H9 (cell line): ENCODE measurements around the gene OSBPL8. TPM values are rescaled to one million over a fixed set of nuclear protein-coding genes. Genes with fewer than 3 reads are reported as not detected.

Source experiments
- DNase-seq: peaks from one replicate; pipeline ENCODE4 v3.0.0-alpha.2; 2017
- H2AFZ ChIP-seq: one replicate; pipeline ENCODE4 v1.6.1; 2013; ENCODE audit warnings: mild to moderate bottlenecking, low read length, control low read depth, moderate library complexity
- H2AK5ac ChIP-seq: 2 replicates; pipeline ENCODE4 v1.6.1; 2013; ENCODE audit warnings: low read length, control low read depth, mixed read lengths; ENCODE audit not compliant: insufficient read length
- H2BK120ac ChIP-seq: one replicate; pipeline ENCODE4 v1.6.1; 2013; ENCODE audit warnings: low read depth, mild to moderate bottlenecking, low read length, control low read depth, inconsistent platforms; ENCODE audit not compliant: poor library complexity, severe bottlenecking
- H2BK12ac ChIP-seq: 2 replicates; pipeline ENCODE4 v1.6.1; 2013; ENCODE audit warnings: low read length, control low read depth, mixed read lengths, low read depth; ENCODE audit not compliant: insufficient read length
- H2BK15ac ChIP-seq: 2 replicates; pipeline ENCODE4 v1.6.1; 2013; ENCODE audit warnings: low read depth, low read length, control low read depth
- H2BK20ac ChIP-seq: one replicate; pipeline ENCODE4 v1.6.1; 2013; ENCODE audit warnings: low read depth, mild to moderate bottlenecking, low read length, control low read depth, inconsistent platforms; ENCODE audit not compliant: poor library complexity, severe bottlenecking
- H2BK5ac ChIP-seq: 2 replicates; pipeline ENCODE4 v1.6.1; 2013; ENCODE audit warnings: low read length, control low read depth, mixed read lengths; ENCODE audit not compliant: insufficient read length
- H3K14ac ChIP-seq: 2 replicates; pipeline ENCODE4 v1.6.1; 2013; ENCODE audit warnings: low read length, control low read depth; ENCODE audit not compliant: insufficient read depth
- H3K18ac ChIP-seq: 2 replicates; pipeline ENCODE4 v1.6.1; 2013; ENCODE audit warnings: low read depth, mild to moderate bottlenecking, mixed read lengths, low read length, control low read depth; ENCODE audit not compliant: insufficient read length
- H3K23ac ChIP-seq: 2 replicates; pipeline ENCODE4 v1.6.1; 2013; ENCODE audit warnings: low read length, control low read depth, mixed read lengths, low read depth; ENCODE audit not compliant: insufficient read length
- H3K23me2 ChIP-seq: 2 replicates; pipeline ENCODE4 v1.6.1; 2013; ENCODE audit warnings: low read depth, mild to moderate bottlenecking, mixed read lengths, low read length, control low read depth; ENCODE audit not compliant: insufficient read length, poor library complexity, severe bottlenecking
- H3K27ac ChIP-seq: 2 replicates; pipeline ENCODE4 v1.5.1; 2013; ENCODE audit warnings: low read length, control low read depth, mixed read lengths, low read depth; ENCODE audit not compliant: insufficient read length
- H3K27me3 ChIP-seq: 2 replicates; pipeline ENCODE4 v1.6.1; 2013; ENCODE audit warnings: low read length, control low read depth, inconsistent platforms; ENCODE audit not compliant: insufficient read depth
- H3K4ac ChIP-seq: 2 replicates; pipeline ENCODE4 v1.6.1; 2013; ENCODE audit warnings: low read depth, mild to moderate bottlenecking, control low read depth, inconsistent platforms, low read length, moderate library complexity
- H3K4me1 ChIP-seq: 2 replicates; pipeline ENCODE4 v1.6.1; 2013; ENCODE audit warnings: low read length, control low read depth, inconsistent platforms; ENCODE audit not compliant: insufficient read depth
- H3K4me2 ChIP-seq: 2 replicates; pipeline ENCODE4 v1.6.1; 2013; ENCODE audit warnings: low read length, control low read depth, mixed read lengths; ENCODE audit not compliant: insufficient read length, insufficient read depth
- H3K56ac ChIP-seq: 2 replicates; pipeline ENCODE4 v1.6.1; 2013; ENCODE audit warnings: low read depth, mild to moderate bottlenecking, mixed read lengths, low read length, control low read depth; ENCODE audit not compliant: insufficient read length
- H3K79me1 ChIP-seq: 2 replicates; pipeline ENCODE4 v1.6.1; 2013; ENCODE audit warnings: low read depth, mild to moderate bottlenecking, moderate library complexity, low read length, control low read depth, inconsistent platforms; ENCODE audit not compliant: insufficient read depth, poor library complexity, severe bottlenecking
- H3K79me2 ChIP-seq: 2 replicates; pipeline ENCODE4 v1.6.1; 2013; ENCODE audit warnings: low read length, control low read depth, inconsistent platforms; ENCODE audit not compliant: insufficient read depth
- H3K9ac ChIP-seq: 2 replicates; pipeline ENCODE4 v1.6.1; 2013; ENCODE audit warnings: low read length, control low read depth, mixed read lengths; ENCODE audit not compliant: insufficient read length; ENCODE audit errors: extremely low read depth
- H3K9me3 ChIP-seq: one replicate; pipeline ENCODE4 v1.6.1; 2013; ENCODE audit warnings: low read depth, low read length, inconsistent platforms; ENCODE audit not compliant: control insufficient read depth
- H3T11ph ChIP-seq: one replicate; pipeline ENCODE4 v1.6.1; 2013; ENCODE audit warnings: mild to moderate bottlenecking, low read length, control low read depth, inconsistent platforms
- H4K20me1 ChIP-seq: one replicate; pipeline ENCODE4 v1.6.1; 2013; ENCODE audit not compliant: control insufficient read depth, insufficient read length, insufficient read depth
- H4K5ac ChIP-seq: 2 replicates; pipeline ENCODE4 v1.6.1; 2013; ENCODE audit warnings: low read depth, mild to moderate bottlenecking, mixed read lengths, low read length, control low read depth; ENCODE audit not compliant: insufficient read length
- H4K8ac ChIP-seq: replicated peaks from 2 replicates; pipeline ENCODE4 v1.6.1; 2013; ENCODE audit warnings: low read length, control low read depth, mixed read lengths, low read depth; ENCODE audit not compliant: insufficient read length
- H4K91ac ChIP-seq: 2 replicates; pipeline ENCODE4 v1.6.1; 2013; ENCODE audit warnings: low read depth, mild to moderate bottlenecking, moderate library complexity, mixed read lengths, low read length, control low read depth; ENCODE audit not compliant: insufficient read length
- H3K27ac Mint-ChIP-seq, 3 experiments: 2 replicates in 2 of 3; 3 replicates in 1 of 3; pipeline ENCODE4 v1.8.0; 2020 to 2021; ENCODE audit warnings: mixed read lengths in 3 of 3, mild to moderate bottlenecking in 1 of 3, moderate library complexity in 1 of 3
- H3K27me3 Mint-ChIP-seq: 2 replicates; pipeline ENCODE4 v1.8.0; 2021; ENCODE audit warnings: low read depth, mild to moderate bottlenecking, moderate library complexity, mixed read lengths
- H3K36me3 Mint-ChIP-seq, 3 experiments: 2 replicates in 2 of 3; 3 replicates in 1 of 3; pipeline ENCODE4 v1.8.0; 2020 to 2021; ENCODE audit warnings: low read depth in 3 of 3, mixed read lengths in 3 of 3; ENCODE audit not compliant: insufficient read depth in 1 of 3
- H3K4me1 Mint-ChIP-seq, 2 experiments: 2 replicates each; pipeline ENCODE4 v1.8.0; 2020; ENCODE audit warnings: mixed read lengths in 2 of 2
- H3K4me3 Mint-ChIP-seq, 2 experiments: 2 replicates in 1 of 2; 3 replicates in 1 of 2; pipeline ENCODE4 v1.8.0; 2020 to 2021; ENCODE audit warnings: mild to moderate bottlenecking in 2 of 2, mixed read lengths in 2 of 2, moderate library complexity in 1 of 2
- H3K9me3 Mint-ChIP-seq, 2 experiments: 2 replicates in 1 of 2; 3 replicates in 1 of 2; pipeline ENCODE4 v1.8.0; 2020; ENCODE audit warnings: mild to moderate bottlenecking in 2 of 2, mixed read lengths in 2 of 2, moderate library complexity in 1 of 2
- WGBS: extraction: QIAGEN DNeasy Blood & Tissue Kit; methylation state at CpG from one replicate; pipeline ENCODE4 v1.1.7; 2013; ENCODE audit warnings: missing lambda C conversion rate, low lambda C conversion rate, mixed read lengths; ENCODE audit not compliant: insufficient read length; ENCODE audit errors: extremely low coverage; 5-methylcytosine and 5-hydroxymethylcytosine counted together
- total RNA-seq: library from RNA; stranded (reverse); gene quantifications from 2 replicates; pipeline ENCODE4 v1.2.1, GENCODE V29; 2021
- TF ChIP-seq, protein P1 (sequence below): fragments of 200-600 bp; sonication (generic); conservative IDR thresholded peaks from 3 replicates; pipeline ENCODE4 v1.8.0; 2021; ENCODE audit warnings: antibody characterized with exemption, mild to moderate bottlenecking

Gene OSBPL8
- total RNA-seq, 1 experiment from 2014 or later, result 61.2 TPM

DNA sequence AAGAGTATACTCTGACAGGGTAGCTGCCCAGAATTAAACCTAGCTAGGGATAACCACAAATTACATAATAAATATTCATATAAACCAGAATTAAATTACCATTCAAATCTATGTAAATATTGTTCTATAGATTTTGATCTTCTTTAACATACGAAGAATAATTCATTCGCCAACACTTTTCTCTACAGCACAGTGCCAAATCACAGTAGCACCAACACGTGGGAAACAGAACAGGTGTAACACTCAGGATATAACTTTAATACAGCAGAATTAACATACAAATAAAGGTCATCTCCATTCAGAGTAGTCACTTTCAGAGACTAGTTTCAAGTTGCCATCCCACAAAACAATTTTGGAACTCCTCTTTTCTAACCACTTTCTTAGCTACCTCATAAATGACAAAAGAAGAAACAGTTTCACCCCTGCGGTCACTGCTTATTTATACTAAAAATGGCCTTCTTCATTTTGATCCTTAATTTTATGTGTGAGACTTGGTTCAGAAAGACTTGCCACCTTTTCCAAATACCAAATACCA lies 15.7 kb downstream of the OSBPL8 start:
- no peaks in the 10 kb centered on the region for H3K23me2 ChIP-seq
- TF ChIP-seq, protein P1, sequence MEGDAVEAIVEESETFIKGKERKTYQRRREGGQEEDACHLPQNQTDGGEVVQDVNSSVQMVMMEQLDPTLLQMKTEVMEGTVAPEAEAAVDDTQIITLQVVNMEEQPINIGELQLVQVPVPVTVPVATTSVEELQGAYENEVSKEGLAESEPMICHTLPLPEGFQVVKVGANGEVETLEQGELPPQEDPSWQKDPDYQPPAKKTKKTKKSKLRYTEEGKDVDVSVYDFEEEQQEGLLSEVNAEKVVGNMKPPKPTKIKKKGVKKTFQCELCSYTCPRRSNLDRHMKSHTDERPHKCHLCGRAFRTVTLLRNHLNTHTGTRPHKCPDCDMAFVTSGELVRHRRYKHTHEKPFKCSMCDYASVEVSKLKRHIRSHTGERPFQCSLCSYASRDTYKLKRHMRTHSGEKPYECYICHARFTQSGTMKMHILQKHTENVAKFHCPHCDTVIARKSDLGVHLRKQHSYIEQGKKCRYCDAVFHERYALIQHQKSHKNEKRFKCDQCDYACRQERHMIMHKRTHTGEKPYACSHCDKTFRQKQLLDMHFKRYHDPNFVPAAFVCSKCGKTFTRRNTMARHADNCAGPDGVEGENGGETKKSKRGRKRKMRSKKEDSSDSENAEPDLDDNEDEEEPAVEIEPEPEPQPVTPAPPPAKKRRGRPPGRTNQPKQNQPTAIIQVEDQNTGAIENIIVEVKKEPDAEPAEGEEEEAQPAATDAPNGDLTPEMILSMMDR, result no peak
- no peak overlapping the region for H2BK5ac ChIP-seq
- no peak overlapping the region for H2AK5ac ChIP-seq
- H4K20me1 ChIP-seq, result no peaks in the 10 kb centered on the region
- H2BK15ac ChIP-seq, result no peak overlapping the region
- H3K4ac ChIP-seq, result no peak overlapping the region
- peaks cover 8% of the 10 kb centered on the region; the same call in 1 of the 2 replicates for H3K4me1 ChIP-seq
- H3K27ac ChIP-seq, result no peak overlapping the region
- no peak overlapping the region for H2AFZ ChIP-seq
- no peak overlapping the region for H3K56ac ChIP-seq
- no peak overlapping the region for H2BK120ac ChIP-seq
- H3K14ac ChIP-seq, result no peak overlapping the region
- H3K4me3 Mint-ChIP-seq, result no peak overlapping the region
- H4K91ac ChIP-seq, result no peak overlapping the region
- H3K9me3 Mint-ChIP-seq, result no peaks in the 10 kb centered on the region
- no peak overlapping the region for H2BK12ac ChIP-seq
- H2BK20ac ChIP-seq, result no peak overlapping the region
- no peak overlapping the region for H3T11ph ChIP-seq
- no peak overlapping the region for H3K4me2 ChIP-seq
- H3K79me1 ChIP-seq, result peaks cover 2% of the 10 kb centered on the region
- no peak overlapping the region for H4K5ac ChIP-seq
- H3K36me3 Mint-ChIP-seq, result no peaks in the 10 kb centered on the region
- WGBS, result no CpG with 5 or more reads among the region's 4 CpGs
- H4K8ac ChIP-seq, result no peak overlapping the region
- H3K9me3 ChIP-seq, result no peaks in the 10 kb centered on the region
- no peaks in the 10 kb centered on the region for H3K27me3 Mint-ChIP-seq
- DNase-seq, result no peak
- H3K9ac ChIP-seq, result no peak overlapping the region
- no peaks in the 10 kb centered on the region for H3K27me3 ChIP-seq
- H3K79me2 ChIP-seq, result peaks cover 6% of the 10 kb centered on the region; the same call in 1 of the 2 replicates
- peaks cover 47 to 63% of the 10 kb centered on the region in 2 experiments for H3K4me1 Mint-ChIP-seq
- H3K27ac Mint-ChIP-seq, result peak overlapping the region in 1 of 3 experiments; percentile 26; a peak in 2 of 7 replicates
- no peak overlapping the region for H3K23ac ChIP-seq
- no peak overlapping the region for H3K18ac ChIP-seq
